A172 (cell line): ENCODE data around the gene IL1B. TPM values are rescaled to one million over a fixed set of nuclear protein-coding genes. Genes with fewer than 3 reads are reported as not detected.

ENCODE experiments used
- DNase-seq: peaks from one replicate; pipeline ENCODE4 v3.0.0-alpha.2; 2015; ENCODE audit warnings: low spot score
- total RNA-seq: library from RNA; depleted of rRNA; stranded (reverse); fragments of >200 nt; shearing (Covaris generic); gene quantifications from 2 replicates; pipeline ENCODE4 v1.2.3, GENCODE V29; 2014

IL1B gene
- total RNA-seq, 1 experiment from 2014 or later = not detected

- peak; percentile 42 for DNase-seq
Observed at GRCh38 chr2:112803691-112804521, 32.7 kb downstream of the IL1B start.

- no peak for DNase-seq
Observed at GRCh38 chr2:112800881-112801583, 35.5 kb downstream of the IL1B start.

GRCh38 chr2:112798979-112799975, 37.3 kb downstream of the IL1B start:
- no peak for DNase-seq

- DNase-seq = no peak
Observed at GRCh38 chr2:112796486-112796885, 40.1 kb downstream of the IL1B start.

- no peak for DNase-seq
Observed at GRCh38 chr2:112795774-112796173, 40.8 kb downstream of the IL1B start.

- DNase-seq = no peak
Observed at GRCh38 chr2:112794841-112795240, 41.7 kb downstream of the IL1B start.

- peak; percentile 83 for DNase-seq
Observed at GRCh38 chr2:112794131-112794733, 42.3 kb downstream of the IL1B start.

GRCh38 chr2:112793449-112793978, 43.1 kb downstream of the IL1B start:
- no peak for DNase-seq

GRCh38 chr2:112792419-112792818, 44.2 kb downstream of the IL1B start:
- no peak for DNase-seq

GRCh38 chr2:112791693-112792230, 44.8 kb downstream of the IL1B start:
- no peak for DNase-seq

GRCh38 chr2:112791019-112791418, 45.6 kb downstream of the IL1B start:
- no peak for DNase-seq

GRCh38 chr2:112790305-112790704, 46.3 kb downstream of the IL1B start:
- DNase-seq = no peak

GRCh38 chr2:112789186-112789585, 47.4 kb downstream of the IL1B start:
- no peak for DNase-seq

- no peak for DNase-seq
Observed at GRCh38 chr2:112788653-112789052, 47.9 kb downstream of the IL1B start.

- DNase-seq = no peak
Observed at GRCh38 chr2:112787729-112788393, 48.7 kb downstream of the IL1B start.

- peak; percentile 23 for DNase-seq
Observed at GRCh38 chr2:112787294-112787693, 49.3 kb downstream of the IL1B start.

GRCh38 chr2:112784199-112785189, 52.1 kb downstream of the IL1B start, which contains the start of gene IL1A:
Gene IL1A, minus strand, starts transcription at chr2:112784493. Its CDS starts 723 bp downstream, at chr2:112783770.
- DNase-seq = peak; percentile 79

- no peak for DNase-seq
Observed at GRCh38 chr2:112783187-112783714, 53.3 kb downstream of the IL1B start.
